Endothelial cell of umbilical vein (primary cell): ENCODE measurements around the gene KCTD21.

Experiments
- POLR2AphosphoS5 ChIP-seq: IDR thresholded peaks from 2 replicates; pipeline ENCODE4 v1.6.1; 2012; ENCODE audit warnings: low read depth, mild to moderate bottlenecking, control low read depth, low read length, moderate library complexity; ENCODE audit not compliant: insufficient read depth
- TF ChIP-seq, protein P1 (sequence below), 2 donors: IDR thresholded peaks; 1 replicate in 1 of 2; 2 replicates in 1 of 2; pipeline ENCODE4 v1.5.1; 2011; ENCODE audit warnings: low read length in 2 of 2, mild to moderate bottlenecking in 2 of 2, moderate library complexity in 2 of 2, control low read depth in 1 of 2, inconsistent platforms in 1 of 2, low read depth in 1 of 2; ENCODE audit not compliant: insufficient read depth in 1 of 2; ENCODE audit errors: extremely low read depth in 1 of 2
- TF ChIP-seq, protein P2 (sequence below): IDR thresholded peaks from 2 replicates; pipeline ENCODE4 v1.6.1; 2011; ENCODE audit not compliant: insufficient read depth, insufficient read length

DNA sequence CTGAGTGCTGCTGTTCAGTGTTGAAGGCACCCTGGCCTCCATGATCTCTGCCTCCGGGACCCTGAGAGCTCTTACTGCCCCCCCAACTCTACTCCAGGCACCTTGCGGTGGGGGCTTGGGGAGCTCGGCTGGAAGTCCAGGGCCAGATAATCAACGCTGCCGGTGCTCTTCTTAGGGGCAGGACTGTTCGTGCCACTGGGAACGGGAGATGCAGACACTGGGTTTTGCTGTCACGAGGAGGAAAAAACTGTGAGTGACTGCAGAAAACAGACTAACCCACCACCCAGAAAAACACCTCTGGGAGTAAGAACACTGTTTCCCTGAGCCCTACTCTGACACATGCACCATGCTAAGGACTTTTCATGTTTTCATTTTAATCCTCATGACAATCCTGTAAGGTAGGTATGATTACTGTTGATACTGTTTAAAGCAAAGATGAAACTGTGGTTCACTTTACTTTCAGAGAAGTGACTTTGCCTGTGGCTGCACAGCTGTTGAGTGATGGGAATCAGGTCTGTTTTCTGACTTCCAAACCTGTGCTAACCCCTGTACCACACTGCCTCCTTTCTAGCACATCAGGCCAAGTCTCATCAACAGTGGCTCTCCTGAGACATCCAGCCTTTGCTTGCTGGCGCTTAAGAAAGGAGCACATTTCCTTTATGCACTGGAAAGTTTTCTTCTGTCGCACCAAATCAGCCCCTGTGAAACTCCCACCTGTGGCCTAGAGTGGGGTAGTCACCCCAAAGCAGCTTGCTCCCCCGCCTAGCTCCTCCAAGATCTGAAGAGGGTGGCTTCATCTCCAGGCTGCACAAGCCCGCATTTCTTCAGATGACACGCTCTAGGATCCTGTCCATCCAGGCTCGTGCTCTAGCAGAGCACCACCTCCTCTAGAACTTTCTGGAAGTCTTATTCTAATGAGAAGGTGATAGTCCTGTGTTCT, 32.1 kb upstream of the KCTD21 start:
- TF ChIP-seq POLR2AphosphoS5: no peak
- TF ChIP-seq, protein P1, sequence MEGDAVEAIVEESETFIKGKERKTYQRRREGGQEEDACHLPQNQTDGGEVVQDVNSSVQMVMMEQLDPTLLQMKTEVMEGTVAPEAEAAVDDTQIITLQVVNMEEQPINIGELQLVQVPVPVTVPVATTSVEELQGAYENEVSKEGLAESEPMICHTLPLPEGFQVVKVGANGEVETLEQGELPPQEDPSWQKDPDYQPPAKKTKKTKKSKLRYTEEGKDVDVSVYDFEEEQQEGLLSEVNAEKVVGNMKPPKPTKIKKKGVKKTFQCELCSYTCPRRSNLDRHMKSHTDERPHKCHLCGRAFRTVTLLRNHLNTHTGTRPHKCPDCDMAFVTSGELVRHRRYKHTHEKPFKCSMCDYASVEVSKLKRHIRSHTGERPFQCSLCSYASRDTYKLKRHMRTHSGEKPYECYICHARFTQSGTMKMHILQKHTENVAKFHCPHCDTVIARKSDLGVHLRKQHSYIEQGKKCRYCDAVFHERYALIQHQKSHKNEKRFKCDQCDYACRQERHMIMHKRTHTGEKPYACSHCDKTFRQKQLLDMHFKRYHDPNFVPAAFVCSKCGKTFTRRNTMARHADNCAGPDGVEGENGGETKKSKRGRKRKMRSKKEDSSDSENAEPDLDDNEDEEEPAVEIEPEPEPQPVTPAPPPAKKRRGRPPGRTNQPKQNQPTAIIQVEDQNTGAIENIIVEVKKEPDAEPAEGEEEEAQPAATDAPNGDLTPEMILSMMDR (IDR thresholded peaks at IDR 0.05; ENCODE audit: extremely low read depth in 1 of 2, insufficient read depth in 1 of 2, low read depth in 1 of 2, low read length in 2 of 2): no peak
- TF ChIP-seq, protein P2, sequence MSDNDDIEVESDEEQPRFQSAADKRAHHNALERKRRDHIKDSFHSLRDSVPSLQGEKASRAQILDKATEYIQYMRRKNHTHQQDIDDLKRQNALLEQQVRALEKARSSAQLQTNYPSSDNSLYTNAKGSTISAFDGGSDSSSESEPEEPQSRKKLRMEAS: no peak
